HepG2 (cell line): ENCODE measurements around the gene CHST11.

Experiments used
- CCDC6 ChIP-seq: sonication (generic); formaldehyde crosslinking; IDR thresholded peaks from 2 replicates; pipeline ENCODE4 v1.8.1; 2022; ENCODE audit warnings: mild to moderate bottlenecking, missing genetic modification reagents, moderate library complexity
- EP300 ChIP-seq, 3 experiments: sonication (generic) in 1 of 3; formaldehyde crosslinking in 1 of 3; IDR thresholded peaks; 2 replicates each; pipeline versions ENCODE4 v1.5.1 to v1.6.1; 2011 to 2020; ENCODE audit warnings: low read depth in 2 of 3, low read length in 2 of 3, borderline replicate concordance in 1 of 3, improper control_type of control experiment in 1 of 3, mild to moderate bottlenecking in 1 of 3, missing genetic modification reagents in 1 of 3, moderate library complexity in 1 of 3
- HIVEP1 ChIP-seq: sonication (generic); formaldehyde crosslinking; IDR thresholded peaks from 2 replicates; pipeline ENCODE4 v1.4.0; 2020; ENCODE audit warnings: mild to moderate bottlenecking, missing genetic modification reagents
- HMGXB3 ChIP-seq: sonication (generic); formaldehyde crosslinking; IDR thresholded peaks from 2 replicates; pipeline ENCODE4 v1.4.0; 2020; ENCODE audit warnings: missing genetic modification reagents, borderline replicate concordance
- POLR2AphosphoS5 ChIP-seq: IDR thresholded peaks from 2 replicates; pipeline ENCODE4 v1.6.1; 2012; ENCODE audit warnings: low read depth, low read length
- SMYD3 ChIP-seq: sonication (generic); formaldehyde crosslinking; IDR thresholded peaks from 2 replicates; pipeline ENCODE4 v1.8.1; 2023; ENCODE audit warnings: mild to moderate bottlenecking, missing genetic modification reagents
- TAF1 ChIP-seq: sonication (generic); formaldehyde crosslinking; IDR thresholded peaks from 2 replicates; pipeline ENCODE4 v1.4.0; 2020; ENCODE audit warnings: missing genetic modification reagents
- ZBTB1 ChIP-seq: sonication (generic); formaldehyde crosslinking; IDR thresholded peaks from 2 replicates; pipeline ENCODE4 v1.4.0; 2020; ENCODE audit warnings: missing genetic modification reagents, borderline replicate concordance
- ZBTB7A ChIP-seq: sonication (generic); formaldehyde crosslinking; IDR thresholded peaks from 2 replicates; pipeline ENCODE4 v1.8.0; 2022; ENCODE audit warnings: mild to moderate bottlenecking, missing genetic modification reagents

- no peak for TF ChIP-seq POLR2AphosphoS5
- no peak for TF ChIP-seq SMYD3 (CRISPR knock-in tag)
- TF ChIP-seq EP300 (IDR thresholded peaks at IDR 0.05; ENCODE audit: low read depth in 2 of 2, low read length in 2 of 2): no peak
- TF ChIP-seq EP300 (CRISPR knock-in tag; IDR thresholded peaks at IDR 0.05; ENCODE audit: borderline replicate concordance): no peak
- TF ChIP-seq ZBTB7A (CRISPR knock-in tag): no peak
- no peak for TF ChIP-seq HIVEP1 (CRISPR knock-in tag)
- TF ChIP-seq ZBTB1 (CRISPR knock-in tag): no peak
- TF ChIP-seq TAF1 (CRISPR knock-in tag): no peak
- TF ChIP-seq CCDC6: no peak
- TF ChIP-seq HMGXB3 (CRISPR knock-in tag): no peak
Observed at GRCh38 chr12:104602406-104602805, 145.7 kb downstream of the CHST11 start.
